GM12878 (cell line): ENCODE data around the gene ANKRD34A. TPM values are rescaled to one million over a fixed set of nuclear protein-coding genes. Genes with fewer than 3 reads are reported as not detected.
"Not testable (repeated sequence)": the region's sequence is repeated elsewhere in the genome, so short reads cannot be mapped to it uniquely, and the experiment has no call there.

Source experiments
- ATAC-seq: fragments of 200-7000 bp; cut with Tn5 transposase; 3 replicates; pipeline ENCODE4 v1.9.1; 2020; ENCODE audit warnings: mild to moderate bottlenecking, moderate library complexity
- BruUV-seq: library from RNA; stranded (reverse); fragments of 400-500 nt; replicated peaks from 2 replicates; lab custom pipeline; 2021; lab: Mats Ljungman, UMichigan
- CTCF ChIA-PET: fragments of 300-600 bp; sonication (Branson Sonifier 250); formaldehyde crosslinking; extraction: SDS; loops from one replicate; lab custom pipeline; 2021; ENCODE audit warnings: inconsistent platforms; lab: Yijun Ruan, JAX
- POLR2A ChIA-PET: fragments of 350-600 bp; formaldehyde crosslinking; extraction: SDS; loops from one replicate; lab custom pipeline; 2021; ENCODE audit warnings: inconsistent platforms; lab: Charles Lee
- RAD21 ChIA-PET: fragments of 300-600 bp; sonication (Branson Sonifier 250); formaldehyde crosslinking; loops from one replicate; lab custom pipeline; 2023; ENCODE audit warnings: antibody characterized with exemption; ENCODE audit not compliant: unreplicated experiment; lab: Charles Lee
- SMC1A ChIA-PET: fragments of 300-600 bp; sonication (Branson Sonifier 250); formaldehyde crosslinking; loops from one replicate; lab custom pipeline; 2023; ENCODE audit not compliant: unreplicated experiment, uncharacterized antibody; lab: Charles Lee
- DNase-seq: peaks from one replicate; pipeline ENCODE4 v3.0.0-alpha.2; 2011; ENCODE audit warnings: low read depth, low spot score
- FAIRE-seq: peaks from 3 replicates; lab custom pipeline; 2011; peaks lifted over from hg19 to GRCh38; lab: Jason Lieb, UNC
- H2AFZ ChIP-seq: 2 replicates; pipeline ENCODE4 v1.6.0; 2011; ENCODE audit warnings: low read depth, low read length, control low read depth; ENCODE audit not compliant: control insufficient read depth
- H3K27ac ChIP-seq: 2 replicates; pipeline ENCODE4 v1.5.1; 2011; ENCODE audit warnings: control low read depth; ENCODE audit not compliant: control insufficient read depth, insufficient read depth
- H3K27me3 ChIP-seq, 2 experiments: replicated peaks in 1 of 2; 2 replicates each; pipeline versions ENCODE4 v1.6.0 to v1.6.1; 2011; ENCODE audit warnings: low read length in 1 of 2; ENCODE audit not compliant: control insufficient read depth in 2 of 2, insufficient read depth in 2 of 2
- H3K36me3 ChIP-seq, 2 experiments: 2 replicates each; pipeline ENCODE4 v1.5.1; 2011; ENCODE audit warnings: low read length in 1 of 2; ENCODE audit not compliant: control insufficient read depth in 2 of 2, insufficient read depth in 2 of 2
- H3K4me1 ChIP-seq: 2 replicates; pipeline ENCODE4 v1.6.1; 2011; ENCODE audit warnings: mild to moderate bottlenecking, low read length, moderate library complexity, mixed read lengths; ENCODE audit not compliant: control insufficient read depth, insufficient read depth
- H3K4me2 ChIP-seq: 2 replicates; pipeline ENCODE4 v1.6.0; 2011; ENCODE audit warnings: control low read depth; ENCODE audit not compliant: control insufficient read depth, insufficient read depth
- H3K4me3 ChIP-seq: fragments of 200-600 bp; sonication (generic); 2 replicates; pipeline ENCODE4 v1.5.1; 2016
- H3K79me2 ChIP-seq: 2 replicates; pipeline ENCODE4 v1.6.0; 2011; ENCODE audit warnings: low read length; ENCODE audit not compliant: control insufficient read depth, insufficient read depth
- H3K9ac ChIP-seq: 2 replicates; pipeline ENCODE4 v1.8.0; 2011; ENCODE audit warnings: low read length, control low read depth, mixed read lengths; ENCODE audit not compliant: control insufficient read depth, insufficient read depth
- H3K9me3 ChIP-seq: replicated peaks from 3 replicates; pipeline ENCODE4 v1.5.1; 2011; ENCODE audit warnings: mild to moderate bottlenecking, low read length; ENCODE audit not compliant: control insufficient read depth, insufficient read depth
- H4K20me1 ChIP-seq: 2 replicates; pipeline ENCODE4 v1.6.0; 2011; ENCODE audit not compliant: control insufficient read depth, insufficient read depth
- BHLHE40 ChIP-seq, 2 experiments: fragments of 450-650 bp in 1 of 2; IDR thresholded peaks; 2 replicates each; pipeline ENCODE4 v1.6.1; 2011 to 2017; ENCODE audit warnings: low read depth in 2 of 2, borderline replicate concordance in 1 of 2, improper control_type of control experiment in 1 of 2, low read length in 1 of 2, mild to moderate bottlenecking in 1 of 2
- BMI1 ChIP-seq: fragments of 450-650 bp; IDR thresholded peaks from 2 replicates; pipeline ENCODE4 v1.6.1; 2016; ENCODE audit warnings: mild to moderate bottlenecking, moderate library complexity, borderline replicate concordance
- CBFB ChIP-seq: IDR thresholded peaks from 2 replicates; pipeline ENCODE4 v1.6.1; 2016; ENCODE audit warnings: antibody characterized with exemption, low read depth
- DPF2 ChIP-seq: fragments of 450-650 bp; IDR thresholded peaks from 2 replicates; pipeline ENCODE4 v1.6.1; 2017; ENCODE audit warnings: mild to moderate bottlenecking
- EED ChIP-seq: sonication (generic); IDR thresholded peaks from 2 replicates; pipeline ENCODE4 v1.6.1; 2016; ENCODE audit warnings: antibody characterized with exemption, low read depth
- IKZF1 ChIP-seq: fragments of 450-650 bp; conservative IDR thresholded peaks from 2 replicates; pipeline ENCODE4 v1.6.1; 2017; ENCODE audit warnings: antibody characterized with exemption, mild to moderate bottlenecking
- IKZF2 ChIP-seq, 2 experiments: fragments of 450-650 bp; IDR thresholded peaks; 2 replicates each; pipeline ENCODE4 v1.6.1; 2017; ENCODE audit warnings: mild to moderate bottlenecking in 2 of 2, moderate library complexity in 2 of 2
- MEF2B ChIP-seq: fragments of 450-650 bp; IDR thresholded peaks from 2 replicates; pipeline ENCODE4 v1.6.1; 2018; ENCODE audit warnings: mild to moderate bottlenecking, moderate library complexity; ENCODE audit not compliant: partially characterized antibody, poor library complexity, severe bottlenecking
- MTA2 ChIP-seq: fragments of 450-650 bp; IDR thresholded peaks from 2 replicates; pipeline ENCODE4 v1.6.1; 2016; ENCODE audit warnings: low read depth, mild to moderate bottlenecking, moderate library complexity
- NBN ChIP-seq: fragments of 450-650 bp; IDR thresholded peaks from 2 replicates; pipeline ENCODE4 v1.6.1; 2016
- NR2C1 ChIP-seq: fragments of 450-650 bp; IDR thresholded peaks from 2 replicates; pipeline ENCODE4 v1.6.1; 2017; ENCODE audit warnings: antibody characterized with exemption, mild to moderate bottlenecking, moderate library complexity
- NR2F1 ChIP-seq: fragments of 450-650 bp; conservative IDR thresholded peaks from 2 replicates; pipeline ENCODE4 v1.6.1; 2017; ENCODE audit warnings: mild to moderate bottlenecking
- RUNX3 ChIP-seq: IDR thresholded peaks from 2 replicates; pipeline ENCODE4 v1.6.1; 2012; ENCODE audit warnings: low read length, inconsistent platforms
- SPI1 ChIP-seq: IDR thresholded peaks from 2 replicates; pipeline ENCODE4 v1.6.1; 2011; ENCODE audit warnings: low read depth, mild to moderate bottlenecking, low read length, moderate library complexity, borderline replicate concordance; ENCODE audit not compliant: insufficient read depth
- WGBS: methylation state at CpG from one replicate; pipeline ENCODE4 v1.1.6; 2016; ENCODE audit warnings: low lambda C conversion rate; ENCODE audit not compliant: insufficient replicate concordance, insufficient coverage; ENCODE audit errors: missing lambda C conversion rate; 5-methylcytosine and 5-hydroxymethylcytosine counted together
- in situ Hi-C: fragments of 300-500 bp; cut with MboI; formaldehyde crosslinking; loops from 9 replicates; pipeline ENCODE4 v1.14.3; 2018; ENCODE audit warnings: mixed read lengths
- intact Hi-C: fragments of 100-400 bp; cut with micrococcal nuclease; formaldehyde crosslinking; loops from one replicate; pipeline ENCODE4 v1.14.2; 2022; ENCODE audit not compliant: unreplicated experiment
- polyA plus RNA-seq, 11 experiments: library from polyadenylated mRNA; depleted of rRNA in 4 of 11; unstranded in 6 of 11; stranded (reverse) in 5 of 11; fragments of >200 nt; fragmentation: Nextera tagmentation in 4 of 11; fragmentation: Illumina TruSeq in 1 of 11; extraction: Ambion mirVana in 4 of 11; extraction: Trizol in 1 of 11; gene quantifications; 1 replicate in 1 of 11; 2 replicates in 10 of 11; pipeline versions ENCODE4 v1.2.1 to v1.2.3, GENCODE V29; 2011 to 2016; ENCODE audit warnings: inconsistent platforms in 2 of 11, missing spikeins in 2 of 11, low read depth in 1 of 11
- total RNA-seq, 4 experiments: library from RNA; depleted of rRNA in 3 of 4; stranded (reverse); fragments of >200 nt in 3 of 4; fragmentation: Illumina TruSeq in 1 of 4; extraction: Trizol in 1 of 4; gene quantifications; 2 replicates each; pipeline versions ENCODE4 v1.2.1 to v1.2.3, GENCODE V29; 2013 to 2021
- TF ChIP-seq, protein P1 (sequence below): fragments of 450-650 bp; IDR thresholded peaks from 2 replicates; pipeline ENCODE4 v1.6.1; 2017; ENCODE audit warnings: mild to moderate bottlenecking, low read depth, inconsistent platforms; ENCODE audit not compliant: poor library complexity, severe bottlenecking
- TF ChIP-seq, protein P2 (sequence below): fragments of 450-650 bp; IDR thresholded peaks from 2 replicates; pipeline ENCODE4 v1.6.1; 2017; ENCODE audit warnings: low read depth, mild to moderate bottlenecking, moderate library complexity
- TF ChIP-seq, protein P3 (sequence below): fragments of 450-650 bp; IDR thresholded peaks from 2 replicates; pipeline ENCODE4 v1.6.1; 2017; ENCODE audit warnings: mild to moderate bottlenecking, moderate library complexity

ANKRD34A gene
- total and polyA plus RNA-seq, 10 of the 15 experiments (the other 5 are each of a cell fraction or from before 2014, with no cell fraction given), result 0.40 to 3.5 (median 1.6) TPM

DNA sequence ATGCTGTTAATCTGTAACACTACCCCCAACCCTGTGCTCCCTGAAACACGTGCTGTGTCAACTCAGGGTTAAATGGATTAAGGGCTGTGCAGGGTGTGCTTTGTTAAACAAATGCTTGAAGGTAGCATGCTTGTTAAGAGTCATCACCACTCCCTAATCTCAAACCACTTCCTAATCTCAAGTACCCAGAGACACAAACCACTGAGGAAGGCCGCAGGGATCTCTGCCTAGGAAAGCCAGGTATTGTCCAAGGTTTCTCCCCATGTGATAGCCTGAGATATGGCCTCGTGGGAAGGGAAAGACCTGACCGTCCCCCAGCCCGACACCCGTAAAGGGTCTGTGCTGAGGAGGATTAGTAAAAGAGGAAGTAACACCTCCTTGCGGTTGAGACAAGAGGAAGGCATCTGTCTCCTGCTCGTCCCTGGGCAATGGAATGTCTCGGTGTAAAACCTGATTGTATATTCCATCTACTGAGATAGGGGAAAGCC is 31.8 kb downstream of the ANKRD34A start:
- SMC1A ChIA-PET, result interaction anchor here (1.2 to 1.8 kb wide), 2 partner anchors 25 to 47 kb away, joined by 6 to 12 read pairs; partner anchors contain the start of gene LIX1L
- peak overlapping the region; percentile 33; the same call in 1 of the 2 replicates for H3K4me2 ChIP-seq
- RAD21 ChIA-PET, H3K27me3 ChIP-seq, DNase-seq, H3K36me3 ChIP-seq, BruUV-seq, FAIRE-seq, H3K4me1 ChIP-seq, H3K79me2 ChIP-seq, in situ Hi-C loops, intact Hi-C loops, H3K4me3 ChIP-seq, H4K20me1 ChIP-seq, H3K9me3 ChIP-seq, H3K9ac ChIP-seq: not testable (repeated sequence)
- H3K27ac ChIP-seq, result peak overlapping the region; percentile 63
- peak; percentile 42 for ATAC-seq
- POLR2A ChIA-PET, result interaction anchor here (1.1 to 2.5 kb wide), 5 partner anchors 8 to 31 kb away, joined by 3 to 11 read pairs (median 7); partner anchors contain the start of genes ANKRD34A, LIX1L and POLR3GL
- 0% methylated on average over 9 of the region's 9 CpGs for WGBS
- CTCF ChIA-PET, result interaction anchor here (1.2 kb wide), 3 partner anchors 24 to 49 kb away, joined by 3 to 7 read pairs (median 5); partner anchors contain the start of gene LIX1L
- peak overlapping the region; percentile 3 for H2AFZ ChIP-seq
- TF ChIP-seq, protein P1, sequence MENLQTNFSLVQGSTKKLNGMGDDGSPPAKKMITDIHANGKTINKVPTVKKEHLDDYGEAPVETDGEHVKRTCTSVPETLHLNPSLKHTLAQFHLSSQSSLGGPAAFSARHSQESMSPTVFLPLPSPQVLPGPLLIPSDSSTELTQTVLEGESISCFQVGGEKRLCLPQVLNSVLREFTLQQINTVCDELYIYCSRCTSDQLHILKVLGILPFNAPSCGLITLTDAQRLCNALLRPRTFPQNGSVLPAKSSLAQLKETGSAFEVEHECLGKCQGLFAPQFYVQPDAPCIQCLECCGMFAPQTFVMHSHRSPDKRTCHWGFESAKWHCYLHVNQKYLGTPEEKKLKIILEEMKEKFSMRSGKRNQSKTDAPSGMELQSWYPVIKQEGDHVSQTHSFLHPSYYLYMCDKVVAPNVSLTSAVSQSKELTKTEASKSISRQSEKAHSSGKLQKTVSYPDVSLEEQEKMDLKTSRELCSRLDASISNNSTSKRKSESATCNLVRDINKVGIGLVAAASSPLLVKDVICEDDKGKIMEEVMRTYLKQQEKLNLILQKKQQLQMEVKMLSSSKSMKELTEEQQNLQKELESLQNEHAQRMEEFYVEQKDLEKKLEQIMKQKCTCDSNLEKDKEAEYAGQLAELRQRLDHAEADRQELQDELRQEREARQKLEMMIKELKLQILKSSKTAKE, result peak; percentile 66
- TF ChIP-seq, protein P2, sequence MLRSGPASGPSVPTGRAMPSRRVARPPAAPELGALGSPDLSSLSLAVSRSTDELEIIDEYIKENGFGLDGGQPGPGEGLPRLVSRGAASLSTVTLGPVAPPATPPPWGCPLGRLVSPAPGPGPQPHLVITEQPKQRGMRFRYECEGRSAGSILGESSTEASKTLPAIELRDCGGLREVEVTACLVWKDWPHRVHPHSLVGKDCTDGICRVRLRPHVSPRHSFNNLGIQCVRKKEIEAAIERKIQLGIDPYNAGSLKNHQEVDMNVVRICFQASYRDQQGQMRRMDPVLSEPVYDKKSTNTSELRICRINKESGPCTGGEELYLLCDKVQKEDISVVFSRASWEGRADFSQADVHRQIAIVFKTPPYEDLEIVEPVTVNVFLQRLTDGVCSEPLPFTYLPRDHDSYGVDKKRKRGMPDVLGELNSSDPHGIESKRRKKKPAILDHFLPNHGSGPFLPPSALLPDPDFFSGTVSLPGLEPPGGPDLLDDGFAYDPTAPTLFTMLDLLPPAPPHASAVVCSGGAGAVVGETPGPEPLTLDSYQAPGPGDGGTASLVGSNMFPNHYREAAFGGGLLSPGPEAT, result peak; percentile 94
- TF ChIP-seq NR2F1, result peak; percentile 44; the same call in 1 of the 2 replicates
- peak; percentile 74 for TF ChIP-seq RUNX3
- TF ChIP-seq BMI1, result peak; percentile 5; the same call in 1 of the 2 replicates
- TF ChIP-seq NBN, result peak; percentile 76
- TF ChIP-seq, protein P3, sequence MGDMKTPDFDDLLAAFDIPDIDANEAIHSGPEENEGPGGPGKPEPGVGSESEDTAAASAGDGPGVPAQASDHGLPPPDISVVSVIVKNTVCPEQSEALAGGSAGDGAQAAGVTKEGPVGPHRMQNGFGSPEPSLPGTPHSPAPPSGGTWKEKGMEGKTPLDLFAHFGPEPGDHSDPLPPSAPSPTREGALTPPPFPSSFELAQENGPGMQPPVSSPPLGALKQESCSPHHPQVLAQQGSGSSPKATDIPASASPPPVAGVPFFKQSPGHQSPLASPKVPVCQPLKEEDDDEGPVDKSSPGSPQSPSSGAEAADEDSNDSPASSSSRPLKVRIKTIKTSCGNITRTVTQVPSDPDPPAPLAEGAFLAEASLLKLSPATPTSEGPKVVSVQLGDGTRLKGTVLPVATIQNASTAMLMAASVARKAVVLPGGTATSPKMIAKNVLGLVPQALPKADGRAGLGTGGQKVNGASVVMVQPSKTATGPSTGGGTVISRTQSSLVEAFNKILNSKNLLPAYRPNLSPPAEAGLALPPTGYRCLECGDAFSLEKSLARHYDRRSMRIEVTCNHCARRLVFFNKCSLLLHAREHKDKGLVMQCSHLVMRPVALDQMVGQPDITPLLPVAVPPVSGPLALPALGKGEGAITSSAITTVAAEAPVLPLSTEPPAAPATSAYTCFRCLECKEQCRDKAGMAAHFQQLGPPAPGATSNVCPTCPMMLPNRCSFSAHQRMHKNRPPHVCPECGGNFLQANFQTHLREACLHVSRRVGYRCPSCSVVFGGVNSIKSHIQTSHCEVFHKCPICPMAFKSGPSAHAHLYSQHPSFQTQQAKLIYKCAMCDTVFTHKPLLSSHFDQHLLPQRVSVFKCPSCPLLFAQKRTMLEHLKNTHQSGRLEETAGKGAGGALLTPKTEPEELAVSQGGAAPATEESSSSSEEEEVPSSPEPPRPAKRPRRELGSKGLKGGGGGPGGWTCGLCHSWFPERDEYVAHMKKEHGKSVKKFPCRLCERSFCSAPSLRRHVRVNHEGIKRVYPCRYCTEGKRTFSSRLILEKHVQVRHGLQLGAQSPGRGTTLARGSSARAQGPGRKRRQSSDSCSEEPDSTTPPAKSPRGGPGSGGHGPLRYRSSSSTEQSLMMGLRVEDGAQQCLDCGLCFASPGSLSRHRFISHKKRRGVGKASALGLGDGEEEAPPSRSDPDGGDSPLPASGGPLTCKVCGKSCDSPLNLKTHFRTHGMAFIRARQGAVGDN, result peak; percentile 97
- peak; percentile 27; the same call in 1 of the 2 replicates for TF ChIP-seq NR2C1
- peak; percentile 91 for TF ChIP-seq EED
- TF ChIP-seq CBFB, result peak; percentile 33; the same call in 1 of the 2 replicates
- peak; percentile 75 to 85 for TF ChIP-seq BHLHE40 (IDR thresholded peaks at IDR 0.05; ENCODE audit: borderline replicate concordance in 1 of 2, low read depth in 2 of 2, low read length in 1 of 2)
- peak; percentile 87 for TF ChIP-seq IKZF1
- peak; percentile 94 to 95 for TF ChIP-seq IKZF2 (IDR thresholded peaks at IDR 0.05)
- TF ChIP-seq SPI1, result peak; percentile 46; the same call in 1 of the 2 replicates
- TF ChIP-seq MTA2, result peak; percentile 65; the same call in 1 of the 2 replicates
- TF ChIP-seq MEF2B, result peak; percentile 46
- peak; percentile 87 for TF ChIP-seq DPF2
